DMS114 treated with DMSO at 0.1 percent for 48 hours (cell line): ENCODE measurements around the gene PLEKHA5.
"Not testable (repeated sequence)": the region's sequence is repeated elsewhere in the genome, so short reads cannot be mapped to it uniquely, and the experiment has no call there.

Source experiments
- DNase-seq: peaks from one replicate; lab custom pipeline; 2025; ENCODE audit not compliant: unreplicated experiment; lab: John Stamatoyannopoulos, UW

The PLEKHA5 gene

DNA sequence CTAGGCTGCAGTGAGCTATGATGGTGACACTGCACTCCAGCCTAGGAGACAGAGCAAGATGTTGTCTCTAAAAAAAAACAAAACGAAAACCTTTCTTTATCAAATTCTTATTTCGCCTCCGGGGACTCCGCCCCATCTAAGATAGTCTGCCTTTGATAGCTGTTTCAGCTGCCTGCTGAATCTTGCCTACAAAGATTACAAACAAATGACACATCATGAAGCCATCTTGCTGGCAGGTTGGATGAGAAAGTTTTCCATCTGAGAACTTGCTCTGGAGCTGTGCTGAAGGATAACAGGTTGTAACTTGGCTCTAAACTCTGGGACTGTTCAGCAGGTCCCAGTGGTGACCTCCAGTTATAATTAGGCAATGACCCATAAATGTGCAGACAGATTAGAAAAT is 268.0 kb downstream of the PLEKHA5 start:
- DNase-seq, result no peak

DNA sequence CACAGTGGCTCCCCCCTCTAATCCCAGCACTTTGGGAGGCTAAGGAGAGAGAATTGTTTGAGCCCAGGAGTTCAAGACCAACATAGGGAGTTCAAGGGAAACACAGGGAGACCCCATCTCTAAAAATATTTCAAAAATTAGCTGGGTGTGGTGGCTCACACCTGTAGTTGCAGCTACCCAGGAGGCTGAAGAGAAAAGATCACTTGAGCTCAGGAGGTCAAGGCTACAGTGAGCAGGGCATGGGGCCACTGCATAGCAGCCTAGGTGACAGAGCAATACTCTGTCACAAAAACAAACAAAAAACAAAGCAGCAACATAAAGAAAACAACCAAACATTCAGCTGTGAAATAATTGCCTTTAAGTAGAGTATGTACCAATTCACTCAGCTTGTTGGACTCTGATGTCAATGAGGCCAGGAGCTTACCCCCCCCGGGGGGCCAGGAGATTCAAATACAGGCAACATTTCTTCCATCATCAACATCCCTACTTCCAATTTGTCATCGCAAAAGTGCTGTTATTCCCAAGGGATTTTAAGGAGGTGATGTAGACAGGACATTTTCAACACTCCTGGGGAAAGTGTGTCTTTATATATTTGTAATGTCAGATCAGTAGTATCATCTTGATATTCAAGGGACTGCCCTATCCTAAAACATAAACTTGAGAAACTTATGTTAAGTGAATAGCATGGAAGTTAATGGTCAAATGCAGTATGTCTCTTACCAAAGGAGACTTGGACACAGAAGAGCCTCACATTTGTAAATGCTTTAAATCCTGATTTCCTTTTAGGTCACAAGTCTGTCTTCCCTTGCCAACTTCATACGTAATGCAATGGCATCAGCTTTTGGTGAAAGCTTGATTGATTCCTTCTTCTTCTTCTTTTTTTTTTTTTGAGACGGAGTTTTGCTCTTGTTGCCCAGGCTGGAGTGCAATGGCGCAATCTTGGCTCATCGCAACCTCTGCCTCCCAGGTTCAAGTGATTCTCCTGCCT is 269.1 kb downstream of the PLEKHA5 start:
- no peak for DNase-seq

- not testable (repeated sequence) for DNase-seq
Observed at GRCh38 chr12:19400649-19401285, 271.2 kb downstream of the PLEKHA5 start.

- DNase-seq, result no peak
Observed at GRCh38 chr12:19402211-19402610, 272.7 kb downstream of the PLEKHA5 start.

DNA sequence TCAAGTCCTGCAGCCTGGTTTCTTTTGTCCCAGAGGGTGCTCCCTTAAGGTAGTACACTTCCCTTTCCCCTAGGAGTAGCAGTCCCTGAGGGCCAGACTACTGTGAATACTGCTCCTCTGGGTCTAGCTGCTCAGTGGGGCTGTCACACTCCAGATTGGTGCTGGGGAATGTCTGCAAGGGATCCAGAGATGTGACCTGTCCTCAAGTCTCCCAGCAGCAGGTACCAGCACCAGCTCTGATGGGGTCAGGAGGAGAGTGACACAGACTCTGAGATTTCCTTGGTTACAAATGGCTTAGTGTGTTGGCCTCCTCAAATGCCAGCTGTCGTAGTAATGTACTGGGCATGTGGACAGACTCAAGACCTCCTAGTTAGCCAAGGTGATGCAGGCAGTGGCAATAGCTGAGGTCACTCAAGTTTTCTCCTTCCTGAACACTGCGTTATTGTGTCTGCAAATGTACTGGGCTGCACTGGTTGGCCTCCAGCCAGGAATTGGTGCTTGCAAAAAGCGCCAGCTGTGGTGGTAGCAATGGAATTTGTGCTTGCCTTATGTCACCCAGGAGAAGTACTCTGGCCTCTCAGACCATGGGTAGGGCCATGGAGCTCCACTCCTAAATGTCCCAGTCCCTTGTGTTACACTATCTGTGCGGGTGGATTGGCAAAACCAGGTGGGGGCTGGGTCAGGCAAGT is 273.4 kb downstream of the PLEKHA5 start:
- no peak for DNase-seq

DNA sequence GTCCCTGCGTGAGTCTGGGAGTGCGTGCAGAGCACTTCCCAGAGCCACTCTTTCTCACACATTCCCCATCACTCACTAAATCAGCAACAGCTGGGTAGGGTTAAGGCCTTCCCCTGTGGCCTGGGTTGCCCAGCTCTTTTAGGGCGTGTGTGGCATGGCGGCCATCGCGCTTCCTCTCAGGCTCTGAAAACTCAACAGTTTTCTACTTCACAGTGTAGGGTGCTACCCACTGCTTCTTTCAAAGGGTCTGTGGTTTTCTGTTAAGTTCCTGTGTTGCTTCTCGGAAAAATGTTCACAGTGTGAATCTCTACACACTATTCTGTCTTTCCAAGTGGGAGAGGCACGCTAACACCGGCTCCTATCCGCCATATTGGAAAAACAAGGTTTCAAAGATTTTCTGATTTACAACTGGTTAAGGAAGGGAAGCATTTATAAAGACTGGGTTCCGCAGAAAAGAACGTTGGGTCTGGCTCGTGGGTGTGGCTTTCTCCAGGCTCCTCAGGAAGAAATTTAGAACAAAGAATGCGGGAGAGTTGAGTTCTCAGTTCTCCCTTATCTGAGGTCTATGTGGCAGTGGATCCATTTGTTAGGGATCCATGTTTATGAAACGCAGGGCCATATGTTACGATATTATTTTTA is 274.8 kb downstream of the PLEKHA5 start:
- DNase-seq, result no peak

- no peak for DNase-seq
Observed at GRCh38 chr12:19409376-19409775, 279.8 kb downstream of the PLEKHA5 start.

GRCh38 chr12:19410211-19410610 is 280.7 kb downstream of the PLEKHA5 start:
- no peak for DNase-seq

- DNase-seq, result no peak
Observed at GRCh38 chr12:19410629-19411185, 281.2 kb downstream of the PLEKHA5 start.

GRCh38 chr12:19411234-19412204 is 282.0 kb downstream of the PLEKHA5 start:
- no peak for DNase-seq

DNA sequence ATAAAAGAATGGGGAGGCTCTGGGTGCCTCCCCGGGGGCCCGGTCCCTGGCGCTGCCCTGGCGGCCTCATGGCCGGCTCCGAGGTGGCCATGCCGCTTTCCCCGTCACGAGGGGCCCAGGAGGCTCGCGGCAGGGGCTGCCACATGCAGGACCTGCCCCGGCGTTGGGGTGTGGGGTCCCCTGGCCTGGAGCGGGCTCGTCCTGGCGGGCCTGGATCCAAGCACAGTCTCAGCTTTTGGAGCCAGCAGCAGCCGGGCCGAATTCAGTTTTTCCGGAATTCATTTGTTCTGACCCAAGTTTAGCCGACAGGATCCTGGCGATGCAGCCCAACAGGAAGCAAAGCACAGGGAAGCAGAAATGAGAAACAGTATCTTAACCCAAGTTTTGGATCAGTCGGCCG is 283.3 kb downstream of the PLEKHA5 start:
- DNase-seq, result no peak

- not testable (repeated sequence) for DNase-seq
Observed at GRCh38 chr12:19413582-19413981, 284.0 kb downstream of the PLEKHA5 start.

- no peak for DNase-seq
Observed at GRCh38 chr12:19415563-19415962, 286.0 kb downstream of the PLEKHA5 start.

- DNase-seq, result no peak
Observed at GRCh38 chr12:19419086-19419485, 289.6 kb downstream of the PLEKHA5 start.

DNA sequence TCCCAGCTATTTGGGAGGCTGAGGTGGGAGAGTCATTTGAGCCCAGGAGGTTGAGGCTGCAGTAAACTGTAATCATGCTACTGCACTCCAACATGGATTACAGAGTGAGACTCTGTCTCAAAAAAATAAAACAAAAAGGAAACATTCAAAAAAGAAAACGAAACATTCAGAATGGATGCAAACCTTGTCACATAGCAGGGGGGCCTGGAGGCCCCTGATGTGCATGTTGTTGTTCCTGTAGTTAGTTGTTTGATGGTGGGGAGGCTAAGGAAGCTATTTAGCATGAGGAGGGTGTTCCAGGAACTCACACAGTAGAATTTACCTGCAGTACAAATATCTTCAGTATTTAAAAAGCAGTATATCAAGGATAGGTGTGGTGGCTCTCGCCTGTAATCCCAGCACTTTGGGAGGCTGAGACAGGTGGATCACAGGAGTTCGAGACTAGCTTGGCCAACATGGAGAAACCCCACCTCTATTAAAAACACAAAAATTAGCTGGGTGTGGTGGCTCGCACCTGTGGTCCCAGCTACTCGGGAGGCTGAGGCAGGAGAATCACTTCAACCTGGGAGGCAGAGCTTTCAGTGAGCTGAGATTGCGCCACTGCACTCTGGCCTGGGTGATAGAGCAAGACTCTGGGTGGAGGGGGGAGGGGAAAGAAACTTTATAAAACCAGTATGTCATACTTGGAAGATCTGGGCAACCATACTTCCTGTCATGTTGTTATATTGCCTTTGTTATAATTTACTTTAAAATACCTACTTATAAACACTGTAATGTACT is 292.2 kb downstream of the PLEKHA5 start:
- DNase-seq, result no peak

GRCh38 chr12:19423166-19423930 is 293.8 kb downstream of the PLEKHA5 start:
- no peak for DNase-seq
